Activated CD4-positive, CD25-positive, alpha-beta regulatory T cell (primary cell): ENCODE measurements around the gene NUDCD3.

ENCODE experiments used
- DNase-seq, 4 experiments: peaks; one replicate each; lab custom pipeline; 2025; lab: John Stamatoyannopoulos, UW

Gene NUDCD3

DNA sequence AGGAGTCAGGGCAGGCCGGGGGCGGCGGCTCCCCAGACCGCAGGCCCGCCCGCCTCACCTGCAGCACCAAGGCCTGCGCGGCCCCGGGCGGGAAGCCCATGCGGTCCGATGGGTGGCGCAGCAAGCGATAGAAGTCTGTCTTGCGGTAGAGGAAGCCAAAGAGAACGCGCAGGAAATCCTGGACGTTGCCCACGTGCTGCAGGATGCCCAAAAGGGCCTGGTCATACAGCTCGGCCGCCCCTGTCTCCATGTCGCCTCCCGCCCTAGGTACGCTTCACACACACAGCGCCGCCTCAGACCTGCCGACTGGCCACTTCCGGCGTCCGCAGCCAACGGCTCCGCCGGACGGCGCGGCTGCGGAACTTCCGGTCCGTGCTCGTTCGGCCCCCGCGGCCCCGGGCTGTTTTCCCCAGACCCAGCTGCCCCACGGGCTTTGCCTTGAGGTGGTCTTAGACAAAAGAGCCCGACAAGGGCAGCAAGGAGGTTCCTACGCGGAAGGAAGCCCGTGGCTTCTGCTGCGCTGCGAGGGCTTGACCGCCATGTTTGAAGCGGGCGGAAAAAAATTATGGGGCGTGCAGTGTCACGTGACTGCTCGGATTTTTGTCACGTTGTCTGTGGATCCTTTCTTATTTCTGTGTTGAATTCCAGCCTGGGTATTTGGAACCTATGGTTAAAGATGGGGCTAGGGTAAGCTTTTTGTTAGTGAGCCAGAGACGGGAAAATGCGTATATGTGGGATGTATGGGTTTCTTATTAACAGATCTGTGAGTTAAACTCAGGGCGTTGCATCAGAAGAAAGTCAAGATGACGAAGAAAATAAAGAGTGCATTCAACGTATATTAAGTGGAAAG is at the start of gene NUDCD3:
NUDCD3 (minus strand) TSS at position 308 of the 850 bp plus-strand sequence; CDS start at position 250, 58 bp downstream.
- peak; percentile 65 to 77 (median 68) for DNase-seq

DNA sequence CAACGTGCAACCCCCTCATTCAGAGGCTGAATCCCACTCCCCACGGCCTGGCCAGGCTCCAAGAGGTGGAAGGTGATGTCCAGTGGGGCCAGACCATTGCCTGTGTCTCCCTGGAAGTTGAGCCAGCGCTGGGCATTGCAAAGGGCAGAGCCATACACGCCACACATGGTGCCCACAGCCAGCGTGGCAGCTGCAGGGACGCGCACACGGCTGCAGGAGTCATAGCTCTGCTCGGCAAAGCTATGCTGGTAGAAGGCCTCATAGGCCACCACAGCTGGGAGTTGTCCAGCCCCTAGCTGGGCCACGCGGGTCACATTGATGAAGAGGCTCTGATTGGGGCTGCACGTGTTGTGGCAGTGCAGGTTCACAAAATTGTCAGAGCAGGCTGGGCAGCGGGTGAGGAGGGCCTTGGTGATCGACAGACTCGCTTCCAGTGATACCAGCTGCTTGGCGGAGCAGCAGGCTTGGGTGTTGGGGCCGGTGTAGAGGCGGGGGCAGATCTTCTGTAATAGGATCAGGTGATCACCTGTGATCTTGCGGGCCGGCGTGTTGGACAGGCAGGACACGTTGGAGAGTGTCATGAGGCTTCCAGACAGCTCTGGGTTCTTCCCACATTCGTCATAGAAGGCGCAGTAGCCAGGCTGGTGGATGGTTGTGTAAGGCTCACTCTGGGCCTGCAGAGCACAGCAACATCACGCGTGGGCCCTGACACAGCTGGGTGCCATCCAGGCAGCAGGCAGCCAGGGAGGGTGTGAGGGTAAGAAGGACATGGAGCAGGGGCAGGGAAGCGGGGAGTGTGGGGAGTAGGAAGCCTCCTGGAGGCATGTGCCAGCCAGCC is 49.4 kb upstream of the NUDCD3 start:
- DNase-seq, result no peak

DNA sequence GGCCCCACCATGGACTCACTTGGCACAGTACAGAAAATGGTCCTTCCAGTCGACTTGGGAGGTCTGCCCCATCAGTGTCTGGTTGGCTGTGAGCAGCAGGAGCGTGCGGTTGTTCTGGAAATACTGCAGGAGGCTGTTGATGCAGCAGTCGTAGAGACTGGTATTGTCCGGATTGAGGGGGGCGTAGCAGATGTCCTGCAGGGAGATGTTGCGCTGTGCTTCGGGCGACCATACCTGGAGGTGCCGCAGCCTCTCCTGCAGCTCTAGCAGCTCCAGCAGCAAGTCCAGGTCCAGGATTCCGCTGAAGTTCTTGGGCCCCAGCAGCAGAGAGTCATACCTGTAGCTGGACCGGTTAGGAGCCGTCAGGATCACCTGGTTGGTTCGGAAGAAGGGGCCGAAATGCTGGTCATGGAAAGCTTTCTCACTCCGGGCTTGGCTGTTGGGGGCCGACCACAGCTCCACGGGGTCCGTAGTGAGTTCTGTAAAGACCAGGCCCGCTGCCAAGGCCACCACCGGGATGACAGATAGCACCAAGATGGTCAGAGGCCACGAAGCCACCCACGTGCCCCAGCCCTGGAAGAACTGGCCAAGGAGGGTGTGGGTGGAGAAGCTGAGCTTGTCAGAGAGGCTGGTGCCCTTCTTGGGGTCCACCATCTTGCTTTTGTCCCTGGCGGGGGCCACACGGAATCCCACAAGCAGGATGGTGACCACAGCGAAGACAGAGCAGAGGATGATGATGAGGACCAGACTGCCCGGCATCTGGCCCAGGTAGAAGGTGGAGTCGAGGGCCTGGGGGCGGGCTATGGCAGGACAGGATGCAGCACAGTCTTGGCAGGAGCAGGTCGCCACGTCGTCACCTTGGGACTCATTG is 48.6 kb upstream of the NUDCD3 start:
- no peak for DNase-seq

DNA sequence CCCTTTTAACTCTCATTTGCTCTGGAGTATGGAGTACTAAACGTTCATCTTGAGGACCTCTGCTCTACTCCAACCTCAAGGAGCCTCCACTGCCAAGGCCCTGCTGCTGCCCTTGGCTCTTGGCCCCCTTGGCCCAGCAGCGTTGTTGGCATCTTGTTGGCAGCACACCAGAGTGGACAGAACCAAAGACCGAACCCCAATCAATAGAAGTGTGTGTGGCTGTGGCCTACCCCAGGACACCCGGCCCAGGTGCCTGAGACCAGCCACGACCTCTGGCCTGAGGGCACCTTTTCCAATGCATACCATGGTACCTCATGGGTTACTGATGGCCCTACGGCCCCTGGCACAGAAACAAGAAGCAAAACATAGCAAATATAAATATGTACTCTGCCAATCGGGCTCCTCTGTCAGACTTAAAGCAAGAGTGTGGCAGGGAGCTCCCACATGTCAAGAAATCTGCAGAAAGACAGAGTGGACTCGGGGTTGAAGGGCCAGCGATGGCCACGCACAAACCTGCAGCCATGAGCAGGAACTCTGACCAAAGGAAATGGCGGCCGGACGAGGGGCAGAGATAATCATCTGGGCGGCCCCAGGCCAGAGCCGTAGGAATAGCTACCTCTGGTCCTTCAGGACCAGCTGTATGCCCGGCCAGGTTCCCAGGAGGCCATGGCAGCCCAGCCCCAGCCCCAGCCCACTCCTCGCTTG is 47.8 kb upstream of the NUDCD3 start:
- DNase-seq, result no peak

DNA sequence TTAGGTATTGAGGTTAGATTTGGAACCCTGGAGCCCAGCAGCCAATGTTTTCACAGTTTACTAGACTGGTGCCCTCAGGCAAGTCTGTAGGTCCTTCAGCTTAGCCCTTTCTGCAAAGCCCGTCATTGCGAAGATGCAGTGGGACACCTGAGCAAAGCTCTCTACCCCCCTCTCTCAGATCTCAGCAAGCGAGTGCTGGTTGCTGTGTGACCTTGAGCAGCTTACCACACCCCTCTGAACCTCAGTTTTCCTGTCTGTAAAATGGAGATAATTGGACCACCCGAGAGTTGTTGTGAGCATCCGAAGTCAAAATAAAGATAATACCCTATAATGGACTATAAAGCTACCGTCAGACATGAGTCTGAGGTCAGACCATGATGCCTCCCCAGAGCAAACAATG is 47.0 kb upstream of the NUDCD3 start:
- DNase-seq, result no peak

DNA sequence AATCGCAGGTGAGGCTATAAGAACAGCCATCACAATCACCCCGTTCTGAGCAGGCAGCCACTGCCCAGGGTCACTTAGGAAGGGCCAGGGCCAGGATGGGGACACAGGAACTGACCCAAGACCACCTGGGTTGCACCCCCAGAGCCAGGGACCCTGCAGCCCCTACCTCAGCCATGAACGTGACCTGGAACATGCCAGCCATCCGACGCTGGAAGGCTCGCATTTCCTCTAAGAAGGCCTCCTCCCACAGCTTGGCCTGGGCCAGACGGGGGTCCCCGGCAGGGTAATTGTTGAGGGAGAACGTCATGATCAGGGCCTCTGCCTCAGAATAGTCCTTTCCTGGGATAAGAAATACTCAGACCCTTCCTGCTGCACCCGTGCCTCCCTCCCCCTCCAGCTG is 45.6 kb upstream of the NUDCD3 start:
- no peak for DNase-seq

DNA sequence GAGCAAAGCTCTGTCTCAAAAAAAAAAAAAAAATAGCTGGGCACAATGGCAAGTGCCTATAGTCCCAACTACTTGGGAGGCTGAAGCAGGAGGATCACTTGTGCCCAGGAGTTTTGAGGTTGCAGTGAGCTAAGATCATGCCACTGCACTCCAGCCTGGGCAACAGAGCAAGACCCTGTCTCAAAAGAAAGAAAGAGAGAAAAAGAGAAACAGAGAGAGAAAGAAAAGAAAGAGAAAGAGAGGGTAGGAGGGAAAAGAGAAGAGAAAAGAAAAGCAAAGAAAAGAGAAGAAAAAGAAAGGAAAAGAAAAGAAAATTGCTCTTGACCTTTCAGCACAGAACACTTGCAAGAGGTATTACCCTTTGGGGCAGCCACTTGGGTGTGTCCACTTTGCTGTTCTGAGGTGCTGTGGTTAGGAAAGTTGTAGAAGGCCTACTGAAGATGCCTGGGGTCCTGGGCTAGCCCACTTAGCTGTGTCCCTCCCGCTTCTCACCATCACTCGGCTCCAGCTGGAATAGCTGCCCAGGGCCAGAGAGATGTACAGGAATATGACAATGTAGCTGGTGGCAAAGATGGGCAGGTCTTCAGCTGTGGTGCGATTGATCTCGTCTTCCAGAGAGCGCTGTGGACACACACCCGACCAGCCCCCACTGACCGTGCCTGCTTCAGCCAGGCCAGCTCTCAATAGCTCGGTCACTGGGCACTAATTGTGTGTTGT is 45.0 kb upstream of the NUDCD3 start:
- DNase-seq, result no peak

DNA sequence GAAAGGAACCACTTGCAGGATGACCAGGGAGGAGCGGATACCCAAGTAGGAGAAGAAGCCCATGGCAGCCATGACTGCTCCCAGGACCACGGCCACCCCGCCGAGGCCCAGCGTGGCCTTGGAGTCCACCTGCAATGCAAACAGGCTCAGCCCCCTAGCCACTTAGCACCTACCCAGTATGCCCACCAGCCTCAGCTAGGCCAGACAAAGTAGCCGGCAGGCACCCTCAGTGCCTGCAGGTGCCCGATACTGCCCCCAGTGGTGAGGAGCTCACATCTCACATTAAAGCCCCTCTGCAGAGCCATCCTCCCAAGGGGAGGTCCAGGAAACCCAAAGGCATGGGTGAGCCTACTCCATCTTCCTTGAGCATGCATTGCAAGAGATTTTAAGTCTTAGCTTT is 44.0 kb upstream of the NUDCD3 start:
- DNase-seq, result peak in 3 of 4 experiments; percentile 5 to 11 (median 9)

DNA sequence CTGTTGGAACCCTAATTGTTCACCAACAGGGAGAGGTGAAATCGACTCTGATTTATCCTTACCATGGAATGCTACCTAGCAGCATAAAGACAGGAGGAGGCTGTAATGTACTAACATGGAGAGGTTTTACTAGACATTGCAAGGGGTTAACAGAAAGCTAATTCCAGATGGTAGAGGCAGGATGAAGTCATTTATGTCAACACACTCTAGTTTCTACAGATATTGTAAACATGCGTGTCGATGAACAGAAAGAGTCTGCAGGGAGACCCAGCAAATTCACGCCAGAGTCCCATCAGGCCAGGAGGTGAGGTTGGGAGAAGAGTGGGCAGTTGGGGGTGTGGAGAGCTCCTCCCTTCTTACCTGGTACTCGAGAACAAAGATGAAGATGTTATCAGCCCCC is 43.6 kb upstream of the NUDCD3 start:
- DNase-seq, result no peak

DNA sequence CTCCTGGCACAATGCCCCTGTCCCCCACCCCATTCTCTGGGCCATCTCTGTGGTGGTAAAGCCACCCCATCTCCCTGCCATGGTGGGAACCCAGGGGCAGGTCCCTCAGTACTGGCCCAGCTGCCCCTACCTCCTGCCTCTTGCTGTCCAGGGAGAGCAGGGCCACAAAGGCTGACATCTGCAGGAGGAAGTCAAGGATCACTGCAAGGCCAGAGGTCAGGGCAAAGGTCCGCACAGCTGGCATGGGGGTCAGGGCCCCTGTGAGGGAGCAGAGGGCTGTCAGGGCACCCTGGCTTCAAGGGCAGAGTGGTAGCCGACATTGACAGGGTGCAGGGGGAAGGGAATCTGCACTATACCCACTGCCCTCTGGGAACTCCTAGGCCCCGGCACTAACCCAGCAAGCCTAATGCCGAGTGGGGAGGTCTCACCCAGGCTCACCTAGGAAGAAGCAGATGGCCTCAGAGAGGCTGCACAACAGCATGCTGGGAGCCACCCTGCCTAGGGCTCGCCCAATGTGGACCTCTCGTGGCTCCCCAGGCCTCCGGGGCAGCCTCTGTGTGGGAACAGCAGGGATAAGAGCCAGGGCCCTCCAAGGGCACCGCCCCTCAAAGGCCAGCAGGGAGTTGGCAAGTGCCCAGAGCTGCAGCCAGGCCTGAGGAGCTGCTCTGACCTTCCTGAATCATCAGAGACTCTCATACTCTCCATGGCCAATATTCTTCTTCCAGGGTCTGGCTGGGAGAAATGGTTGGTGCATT is 43.0 kb upstream of the NUDCD3 start:
- no peak for DNase-seq

DNA sequence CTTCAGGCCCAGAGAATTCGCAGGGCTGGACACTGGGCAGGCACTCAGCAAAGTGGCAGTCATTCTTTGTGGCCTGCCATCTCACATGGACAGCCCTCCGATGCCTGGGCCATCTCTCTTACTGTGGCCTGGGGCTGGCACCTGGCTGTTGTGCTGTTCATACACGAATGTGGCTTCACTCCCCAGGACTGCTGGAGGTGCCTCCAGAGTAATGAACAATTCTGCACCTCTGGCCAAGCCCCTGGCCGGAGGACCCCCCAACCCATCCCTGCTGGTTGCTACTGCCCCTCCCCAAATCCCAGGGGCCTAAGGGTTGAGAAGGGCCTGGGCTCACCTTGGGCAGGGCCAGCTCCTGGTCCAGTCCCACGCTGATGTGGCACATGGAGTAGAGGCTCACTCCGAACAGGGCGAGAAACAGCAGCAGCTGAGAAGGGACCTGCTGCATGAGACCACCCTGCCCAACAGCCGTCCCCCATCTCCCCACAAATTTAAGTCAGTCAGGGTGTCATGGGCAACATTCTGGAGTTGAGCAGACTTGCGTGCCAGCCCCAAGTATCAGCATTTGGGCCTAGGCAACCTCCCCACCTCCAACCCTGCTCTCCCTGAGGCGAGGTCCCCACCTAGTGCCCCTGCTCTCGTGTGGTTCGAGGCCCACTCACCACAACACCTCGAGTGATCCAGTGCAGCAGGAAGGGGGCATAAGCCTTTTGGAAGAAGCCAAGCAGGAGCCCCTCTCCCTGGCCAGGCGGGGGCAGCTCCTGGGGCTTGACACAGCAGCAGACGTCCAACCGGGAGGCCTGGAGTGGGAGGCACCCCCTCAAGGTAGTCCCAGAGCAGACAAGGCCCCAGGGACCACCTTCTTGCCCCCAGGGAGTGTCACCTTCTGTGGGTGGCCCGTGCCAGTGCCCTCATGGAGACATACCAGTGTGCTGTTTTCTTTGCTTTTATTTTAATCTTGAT is 41.2 kb upstream of the NUDCD3 start:
- no peak for DNase-seq

DNA sequence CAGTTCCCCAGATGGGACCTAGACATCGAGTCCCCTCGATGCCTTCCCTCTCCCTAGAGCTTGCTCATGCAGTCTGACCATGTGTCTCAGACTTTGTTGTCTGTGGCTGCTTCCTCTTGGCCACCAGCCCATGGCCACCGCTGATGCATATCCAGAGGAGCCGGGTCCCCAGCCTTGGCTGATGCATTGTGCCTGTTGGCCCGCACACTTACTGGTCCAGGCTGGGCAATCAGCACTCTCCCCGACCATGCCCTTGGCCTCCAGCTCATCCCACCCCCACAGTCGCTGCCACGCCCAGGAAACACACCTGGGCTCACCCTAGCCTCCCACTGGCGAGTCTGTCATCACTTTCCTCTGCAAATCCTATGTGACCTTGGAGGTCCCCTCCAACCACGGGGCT is 40.5 kb upstream of the NUDCD3 start:
- DNase-seq, result no peak

DNA sequence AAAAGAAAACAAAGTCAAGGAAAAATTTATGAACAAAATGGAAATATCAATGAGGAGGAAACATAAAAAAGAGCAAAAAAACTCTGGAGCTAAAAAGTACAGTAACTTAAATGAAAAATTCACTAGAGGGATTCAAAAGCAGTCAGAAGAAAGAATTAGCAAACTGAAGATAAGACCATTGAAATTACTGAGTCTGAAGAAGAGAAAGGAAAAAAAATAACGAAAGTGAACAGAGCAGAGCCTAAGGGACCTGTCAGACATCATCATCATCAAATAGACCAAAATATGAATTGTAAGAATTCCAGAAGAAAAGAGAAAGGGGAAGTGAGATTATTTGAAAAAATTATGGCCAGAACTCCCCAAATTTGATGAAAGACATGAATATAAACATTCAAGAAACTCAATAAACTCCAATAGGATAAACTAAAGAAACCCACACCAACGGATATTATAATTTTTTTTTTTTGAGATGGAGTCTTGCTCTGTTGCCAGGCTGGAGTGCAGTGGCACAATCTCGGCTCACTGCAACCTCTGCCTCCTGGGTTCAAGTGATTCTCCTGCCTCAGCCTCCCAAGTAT is 34.4 kb upstream of the NUDCD3 start:
- DNase-seq, result no peak

DNA sequence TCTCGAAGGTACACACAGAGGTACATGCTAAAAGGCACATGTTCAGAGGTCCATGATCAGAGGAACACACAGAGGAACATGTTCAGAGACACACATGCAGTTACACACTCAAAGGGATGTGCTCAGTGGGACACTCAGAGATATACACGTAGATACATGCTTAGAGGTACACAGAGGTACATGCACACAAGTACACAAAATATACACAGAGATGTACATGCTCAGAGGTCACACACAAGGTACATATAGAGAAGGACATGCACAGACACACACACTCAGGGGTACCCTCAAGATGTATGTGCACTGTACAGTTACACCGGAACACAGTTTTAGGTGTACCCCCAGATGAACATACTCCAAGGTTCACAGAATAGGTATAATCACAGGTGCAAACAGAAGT is 31.9 kb upstream of the NUDCD3 start:
- no peak for DNase-seq

DNA sequence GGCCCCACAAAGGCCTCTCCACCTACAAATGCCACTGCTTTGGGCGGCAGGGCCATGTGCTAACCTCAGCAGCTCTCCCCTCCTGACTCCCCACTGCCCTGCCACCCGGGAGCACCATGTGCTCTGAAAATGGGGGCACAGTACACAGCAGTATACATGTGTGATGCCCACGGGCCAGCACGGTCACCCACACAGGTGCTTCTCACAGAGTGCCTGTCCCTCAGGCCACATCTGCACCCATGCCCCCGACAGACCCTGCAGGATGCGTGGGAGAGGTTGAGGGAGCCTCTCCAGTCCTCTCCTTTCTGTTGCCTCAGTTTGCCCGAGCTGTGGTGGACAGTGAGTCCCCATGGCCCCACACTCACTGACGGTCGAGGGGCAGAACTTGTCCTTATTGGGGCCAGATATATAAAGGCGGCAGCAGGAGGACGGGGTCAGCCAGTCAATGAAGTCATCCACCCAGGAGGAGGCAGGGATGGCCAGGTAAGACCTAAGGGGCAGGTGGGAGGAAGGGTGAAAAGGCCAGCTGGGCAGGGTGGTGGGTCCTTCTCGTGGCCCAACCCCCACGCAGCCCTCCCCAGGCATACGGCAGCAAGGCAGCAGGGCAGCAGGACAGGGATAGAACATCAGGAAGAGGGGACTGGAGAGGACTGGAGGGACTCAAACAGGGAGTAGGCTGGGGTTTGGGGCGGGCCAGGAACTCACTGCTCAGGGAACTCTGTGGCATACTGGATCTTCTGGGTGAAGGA is 31.1 kb upstream of the NUDCD3 start:
- no peak for DNase-seq

DNA sequence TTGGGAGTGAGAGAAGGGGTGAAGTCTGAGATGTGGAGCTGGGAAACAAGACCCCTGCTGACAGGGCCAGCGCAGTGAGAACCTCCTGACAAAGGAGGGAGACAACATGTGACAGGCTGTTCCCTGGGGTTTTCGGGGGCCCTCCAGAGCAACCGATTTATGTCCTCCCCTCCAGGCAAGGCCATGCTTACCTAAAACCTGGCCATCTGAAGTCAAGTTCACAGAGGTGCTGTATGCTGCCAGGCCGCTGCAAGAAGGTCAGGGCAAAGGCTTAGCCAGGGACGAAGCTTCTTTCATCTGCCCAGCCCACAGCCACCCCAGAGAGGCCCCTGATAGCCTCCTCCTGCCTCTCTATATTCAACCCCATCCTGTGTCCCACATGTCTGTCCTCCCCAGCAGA is 30.1 kb upstream of the NUDCD3 start:
- no peak for DNase-seq

DNA sequence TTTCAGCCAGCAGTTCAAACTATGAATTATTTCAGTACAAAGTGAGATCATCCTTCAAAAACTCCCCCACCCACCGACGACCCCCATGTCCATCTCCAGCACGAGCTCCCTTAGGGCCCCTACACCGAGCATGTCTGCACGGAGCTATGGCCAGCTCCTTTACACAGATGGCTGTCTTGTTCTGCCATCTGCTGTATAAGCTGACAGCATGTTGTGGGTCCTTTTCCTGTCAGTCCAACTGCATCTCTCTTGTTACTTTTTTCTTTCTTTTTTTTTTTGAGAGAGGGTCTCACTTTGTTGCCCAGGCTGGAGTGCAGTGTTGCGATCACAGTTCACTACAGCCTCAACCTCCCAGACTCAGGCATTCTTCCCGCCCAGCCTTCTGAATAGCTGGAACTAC is 29.1 kb upstream of the NUDCD3 start:
- DNase-seq, result no peak

DNA sequence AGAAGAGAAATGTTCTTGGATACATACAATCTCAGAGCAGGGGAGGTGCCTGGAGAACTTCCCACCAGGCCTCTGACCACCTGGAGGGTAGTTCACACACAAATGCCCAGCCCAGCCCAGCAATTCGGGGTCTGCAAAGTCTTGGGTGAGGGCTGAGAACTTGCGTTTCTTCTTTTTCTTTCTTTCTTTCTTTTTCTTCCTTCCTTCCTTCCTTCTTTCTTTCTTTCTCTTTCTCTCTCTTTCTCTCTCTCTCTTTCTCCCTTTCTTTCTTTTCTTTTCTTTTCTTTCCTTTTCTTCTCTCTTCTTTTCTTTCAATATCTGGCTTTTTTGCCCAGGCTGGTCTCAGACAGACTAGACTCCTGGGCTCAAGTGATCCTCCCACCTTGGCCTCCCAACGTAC is 28.3 kb upstream of the NUDCD3 start:
- no peak for DNase-seq
